Panc1 (cell line): ENCODE data around the gene MSI2.

Experiments
- POLR2AphosphoS5 ChIP-seq: IDR thresholded peaks from 2 replicates; pipeline ENCODE4 v1.6.1; 2012; ENCODE audit warnings: mild to moderate bottlenecking, low read depth, low read length, moderate library complexity
- SIN3A ChIP-seq: IDR thresholded peaks from 2 replicates; pipeline ENCODE4 v1.6.1; 2012; ENCODE audit warnings: low read depth, mild to moderate bottlenecking, low read length, moderate library complexity, borderline replicate concordance; ENCODE audit not compliant: insufficient read depth
- TCF7L2 ChIP-seq: IDR thresholded peaks from 2 replicates; pipeline ENCODE4 v1.6.1; 2011; ENCODE audit warnings: mild to moderate bottlenecking, low read depth, low read length, inconsistent platforms
- TF ChIP-seq, protein P1 (sequence below): fragments of 450-650 bp; IDR thresholded peaks from 2 replicates; pipeline ENCODE4 v1.5.1; 2017; ENCODE audit warnings: mild to moderate bottlenecking
- TF ChIP-seq, protein P2 (sequence below), 2 experiments: IDR thresholded peaks; 2 replicates each; pipeline ENCODE4 v1.6.1; 2011 to 2012; ENCODE audit warnings: low read depth in 2 of 2, control low read depth in 1 of 2, low read length in 1 of 2, mild to moderate bottlenecking in 1 of 2, moderate library complexity in 1 of 2; ENCODE audit not compliant: insufficient read depth in 1 of 2

DNA sequence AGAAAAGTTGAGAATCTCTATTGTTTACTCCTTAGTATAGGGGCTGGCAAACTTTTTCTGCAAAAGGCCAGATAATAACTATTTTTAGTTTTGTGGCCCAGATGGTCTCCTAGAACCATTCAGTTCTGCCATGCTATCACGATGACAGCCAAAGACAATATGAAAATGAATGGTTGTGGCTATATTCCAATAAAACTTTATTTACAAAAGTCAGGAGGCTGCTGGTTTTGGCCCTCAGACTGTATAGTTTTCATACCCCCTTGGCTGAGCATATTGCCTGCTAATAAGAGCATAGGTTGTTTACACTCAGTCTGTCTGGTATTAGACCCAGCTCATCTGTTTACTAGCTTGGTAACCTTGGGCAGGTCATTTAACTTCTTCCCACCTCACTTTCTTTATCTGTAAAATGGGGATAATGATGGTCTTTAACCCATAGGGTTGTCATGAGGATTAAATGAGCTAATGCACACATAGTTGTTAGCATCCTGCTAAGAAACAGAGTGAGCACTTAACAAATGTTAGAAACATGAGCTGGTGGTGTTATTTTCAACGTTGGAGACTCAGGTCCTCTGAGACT, 156.3 kb downstream of the MSI2 start:
- TF ChIP-seq, protein P1, sequence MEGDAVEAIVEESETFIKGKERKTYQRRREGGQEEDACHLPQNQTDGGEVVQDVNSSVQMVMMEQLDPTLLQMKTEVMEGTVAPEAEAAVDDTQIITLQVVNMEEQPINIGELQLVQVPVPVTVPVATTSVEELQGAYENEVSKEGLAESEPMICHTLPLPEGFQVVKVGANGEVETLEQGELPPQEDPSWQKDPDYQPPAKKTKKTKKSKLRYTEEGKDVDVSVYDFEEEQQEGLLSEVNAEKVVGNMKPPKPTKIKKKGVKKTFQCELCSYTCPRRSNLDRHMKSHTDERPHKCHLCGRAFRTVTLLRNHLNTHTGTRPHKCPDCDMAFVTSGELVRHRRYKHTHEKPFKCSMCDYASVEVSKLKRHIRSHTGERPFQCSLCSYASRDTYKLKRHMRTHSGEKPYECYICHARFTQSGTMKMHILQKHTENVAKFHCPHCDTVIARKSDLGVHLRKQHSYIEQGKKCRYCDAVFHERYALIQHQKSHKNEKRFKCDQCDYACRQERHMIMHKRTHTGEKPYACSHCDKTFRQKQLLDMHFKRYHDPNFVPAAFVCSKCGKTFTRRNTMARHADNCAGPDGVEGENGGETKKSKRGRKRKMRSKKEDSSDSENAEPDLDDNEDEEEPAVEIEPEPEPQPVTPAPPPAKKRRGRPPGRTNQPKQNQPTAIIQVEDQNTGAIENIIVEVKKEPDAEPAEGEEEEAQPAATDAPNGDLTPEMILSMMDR: no peak
- no peak for TF ChIP-seq SIN3A
- TF ChIP-seq POLR2AphosphoS5: no peak
- TF ChIP-seq, protein P2, sequence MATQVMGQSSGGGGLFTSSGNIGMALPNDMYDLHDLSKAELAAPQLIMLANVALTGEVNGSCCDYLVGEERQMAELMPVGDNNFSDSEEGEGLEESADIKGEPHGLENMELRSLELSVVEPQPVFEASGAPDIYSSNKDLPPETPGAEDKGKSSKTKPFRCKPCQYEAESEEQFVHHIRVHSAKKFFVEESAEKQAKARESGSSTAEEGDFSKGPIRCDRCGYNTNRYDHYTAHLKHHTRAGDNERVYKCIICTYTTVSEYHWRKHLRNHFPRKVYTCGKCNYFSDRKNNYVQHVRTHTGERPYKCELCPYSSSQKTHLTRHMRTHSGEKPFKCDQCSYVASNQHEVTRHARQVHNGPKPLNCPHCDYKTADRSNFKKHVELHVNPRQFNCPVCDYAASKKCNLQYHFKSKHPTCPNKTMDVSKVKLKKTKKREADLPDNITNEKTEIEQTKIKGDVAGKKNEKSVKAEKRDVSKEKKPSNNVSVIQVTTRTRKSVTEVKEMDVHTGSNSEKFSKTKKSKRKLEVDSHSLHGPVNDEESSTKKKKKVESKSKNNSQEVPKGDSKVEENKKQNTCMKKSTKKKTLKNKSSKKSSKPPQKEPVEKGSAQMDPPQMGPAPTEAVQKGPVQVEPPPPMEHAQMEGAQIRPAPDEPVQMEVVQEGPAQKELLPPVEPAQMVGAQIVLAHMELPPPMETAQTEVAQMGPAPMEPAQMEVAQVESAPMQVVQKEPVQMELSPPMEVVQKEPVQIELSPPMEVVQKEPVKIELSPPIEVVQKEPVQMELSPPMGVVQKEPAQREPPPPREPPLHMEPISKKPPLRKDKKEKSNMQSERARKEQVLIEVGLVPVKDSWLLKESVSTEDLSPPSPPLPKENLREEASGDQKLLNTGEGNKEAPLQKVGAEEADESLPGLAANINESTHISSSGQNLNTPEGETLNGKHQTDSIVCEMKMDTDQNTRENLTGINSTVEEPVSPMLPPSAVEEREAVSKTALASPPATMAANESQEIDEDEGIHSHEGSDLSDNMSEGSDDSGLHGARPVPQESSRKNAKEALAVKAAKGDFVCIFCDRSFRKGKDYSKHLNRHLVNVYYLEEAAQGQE (IDR thresholded peaks at IDR 0.05; ENCODE audit: insufficient read depth in 1 of 2, low read depth in 2 of 2, low read length in 1 of 2): no peak
- TF ChIP-seq TCF7L2: no peak
